Mesendoderm (in vitro differentiated cells): ENCODE measurements around the gene CCBE1.

ENCODE experiments used
- DNase-seq: peaks from one replicate; pipeline ENCODE4 v3.0.0; 2013
- H2AK5ac ChIP-seq: 2 replicates; pipeline ENCODE4 v1.6.1; 2013; ENCODE audit warnings: low read length, inconsistent platforms
- H2BK120ac ChIP-seq: 2 replicates; pipeline ENCODE4 v1.6.1; 2013; ENCODE audit warnings: low read depth, mild to moderate bottlenecking, low read length, moderate library complexity, mixed read lengths
- H2BK15ac ChIP-seq: replicated peaks from 2 replicates; pipeline ENCODE4 v1.6.1; 2013; ENCODE audit warnings: low read depth, mild to moderate bottlenecking, moderate library complexity
- H2BK5ac ChIP-seq: 2 replicates; pipeline ENCODE4 v1.6.1; 2013; ENCODE audit warnings: low read length, inconsistent platforms
- H3K18ac ChIP-seq: 2 replicates; pipeline ENCODE4 v1.6.1; 2013; ENCODE audit warnings: mild to moderate bottlenecking, low read length, mixed read lengths
- H3K23ac ChIP-seq: one replicate; pipeline ENCODE4 v1.6.1; 2013; ENCODE audit warnings: low read length
- H3K27ac ChIP-seq: 2 replicates; pipeline ENCODE4 v1.5.1; 2013; ENCODE audit warnings: low read depth, mild to moderate bottlenecking, inconsistent platforms, low read length, moderate library complexity
- H3K27me3 ChIP-seq: 2 replicates; pipeline ENCODE4 v1.6.1; 2013; ENCODE audit warnings: low read length, control low read depth, mild to moderate bottlenecking, inconsistent platforms; ENCODE audit not compliant: insufficient read depth, poor library complexity
- H3K36me3 ChIP-seq: 2 replicates; pipeline ENCODE4 v1.6.1; 2013; ENCODE audit warnings: low read length, inconsistent platforms; ENCODE audit not compliant: control insufficient read depth, insufficient read depth
- H3K4ac ChIP-seq: one replicate; pipeline ENCODE4 v1.6.1; 2013; ENCODE audit warnings: low read depth, mild to moderate bottlenecking, low read length, moderate library complexity
- H3K4me1 ChIP-seq: 2 replicates; pipeline ENCODE4 v1.6.1; 2013; ENCODE audit warnings: low read depth, low read length, inconsistent platforms; ENCODE audit not compliant: control insufficient read depth
- H3K4me2 ChIP-seq: 2 replicates; pipeline ENCODE4 v1.6.1; 2013; ENCODE audit warnings: low read length
- H3K4me3 ChIP-seq: 2 replicates; pipeline ENCODE4 v1.5.1; 2013; ENCODE audit warnings: mild to moderate bottlenecking, low read length
- H3K56ac ChIP-seq: one replicate; pipeline ENCODE4 v1.6.1; 2013; ENCODE audit warnings: low read length
- H3K79me1 ChIP-seq: 2 replicates; pipeline ENCODE4 v1.6.1; 2013; ENCODE audit warnings: low read length, inconsistent platforms
- H3K79me2 ChIP-seq: 2 replicates; pipeline ENCODE4 v1.6.1; 2013; ENCODE audit warnings: mild to moderate bottlenecking, low read length; ENCODE audit not compliant: control insufficient read depth, insufficient read depth
- H3K9ac ChIP-seq: 2 replicates; pipeline ENCODE4 v1.6.1; 2013; ENCODE audit warnings: low read length, inconsistent platforms
- H4K5ac ChIP-seq: one replicate; pipeline ENCODE4 v1.6.1; 2013; ENCODE audit warnings: low read length
- H4K8ac ChIP-seq: one replicate; pipeline ENCODE4 v1.6.1; 2013; ENCODE audit warnings: low read depth, mild to moderate bottlenecking, control low read depth, low read length, moderate library complexity
- WGBS: extraction: QIAGEN DNeasy Blood & Tissue Kit; methylation state at CpG from one replicate; pipeline ENCODE4 v1.1.7; 2013; ENCODE audit warnings: low lambda C conversion rate, missing lambda C conversion rate; ENCODE audit not compliant: insufficient coverage; ENCODE audit errors: extremely low coverage; 5-methylcytosine and 5-hydroxymethylcytosine counted together

Gene CCBE1

DNA sequence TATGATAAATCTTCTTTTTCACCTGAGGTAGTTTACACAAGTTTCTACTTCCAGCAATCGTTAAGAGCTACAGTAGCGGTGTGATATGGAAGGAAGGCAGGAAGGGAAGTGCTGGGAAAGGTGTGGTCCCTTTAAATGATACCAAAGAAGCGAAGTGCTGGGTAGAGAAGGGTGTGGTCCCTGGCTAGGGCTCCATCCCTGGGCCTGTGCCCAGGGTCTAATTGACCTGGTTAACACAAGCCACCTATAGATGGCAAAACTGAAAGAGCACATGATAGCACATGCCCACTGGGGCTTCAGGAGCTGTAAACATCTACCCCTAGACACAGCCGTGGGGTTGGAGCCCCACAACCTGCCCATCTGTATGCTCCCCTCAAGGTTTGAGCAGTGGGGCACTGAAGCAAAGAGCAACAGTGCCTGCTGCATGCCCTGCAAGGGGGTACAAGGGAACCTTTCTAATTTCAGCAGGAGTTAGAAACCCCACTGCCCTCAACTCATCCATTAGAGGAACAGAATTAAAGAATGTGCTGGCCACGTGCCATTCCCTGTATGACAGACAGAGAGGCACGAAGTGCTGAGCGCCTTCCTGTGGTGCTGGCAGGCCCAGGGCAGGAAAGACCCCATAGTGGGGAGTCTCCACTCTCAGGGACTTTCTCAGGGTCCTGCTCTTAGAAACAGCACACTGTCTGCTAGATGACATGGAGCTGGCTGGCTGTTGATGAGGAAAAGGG lies 185.0 kb downstream of the CCBE1 start:
- no peak for DNase-seq
- H3K23ac ChIP-seq: no peak overlapping the region
- H3K56ac ChIP-seq: no peak overlapping the region
- no peak overlapping the region for H2BK120ac ChIP-seq
- H3K4me1 ChIP-seq: peaks cover 2% of the 10 kb centered on the region
- no peak overlapping the region for H3K18ac ChIP-seq
- H4K5ac ChIP-seq: no peak overlapping the region
- no peak overlapping the region for H3K4me3 ChIP-seq
- no peaks in the 10 kb centered on the region for H3K79me2 ChIP-seq
- no peaks in the 10 kb centered on the region for H3K27me3 ChIP-seq
- no peaks in the 10 kb centered on the region for H3K36me3 ChIP-seq
- H2BK15ac ChIP-seq: no peak overlapping the region
- no peaks in the 10 kb centered on the region for H3K79me1 ChIP-seq
- no CpG with 5 or more reads among the region's 7 CpGs for WGBS
- H3K4ac ChIP-seq: no peak overlapping the region
- H3K4me2 ChIP-seq: no peak overlapping the region
- no peak overlapping the region for H2BK5ac ChIP-seq
- no peak overlapping the region for H3K9ac ChIP-seq
- no peak overlapping the region for H2AK5ac ChIP-seq
- H3K27ac ChIP-seq: no peak overlapping the region
- H4K8ac ChIP-seq: no peak overlapping the region

- WGBS: no CpG with 5 or more reads among the region's 8 CpGs
- Histone ChIP-seq H3K4me2 (no peak overlapping the region), H3K9ac (no peak overlapping the region), H3K79me1 (no peaks in the 10 kb centered on the region), H3K4me1 (no peaks in the 10 kb centered on the region), H2AK5ac (no peak overlapping the region), H2BK120ac (no peak overlapping the region), H3K18ac (no peak overlapping the region), H3K56ac (no peak overlapping the region), H3K27me3 (no peaks in the 10 kb centered on the region), H2BK15ac (no peak overlapping the region), H3K4me3 (no peak overlapping the region), H3K4ac (no peak overlapping the region), H3K79me2 (no peaks in the 10 kb centered on the region), H4K8ac (no peak overlapping the region), H3K23ac (no peak overlapping the region), H3K36me3 (no peaks in the 10 kb centered on the region), H2BK5ac (no peak overlapping the region), H3K27ac (no peak overlapping the region), H4K5ac (no peak overlapping the region)
- DNase-seq: no peak
Measured at GRCh38 chr18:59509481-59510442, 187.5 kb downstream of the CCBE1 start.

- Histone ChIP-seq H3K9ac (no peak overlapping the region), H3K4me1 (no peaks in the 10 kb centered on the region), H3K79me2 (no peaks in the 10 kb centered on the region), H3K4ac (no peak overlapping the region), H3K27me3 (no peaks in the 10 kb centered on the region), H2BK5ac (no peak overlapping the region), H2AK5ac (no peak overlapping the region), H2BK15ac (no peak overlapping the region), H3K36me3 (no peaks in the 10 kb centered on the region), H3K4me3 (no peak overlapping the region), H3K27ac (no peak overlapping the region), H3K18ac (no peak overlapping the region), H4K5ac (no peak overlapping the region), H3K23ac (no peak overlapping the region), H3K79me1 (no peaks in the 10 kb centered on the region), H3K56ac (no peak overlapping the region), H4K8ac (no peak overlapping the region), H3K4me2 (no peak overlapping the region), H2BK120ac (no peak overlapping the region)
- no peak for DNase-seq
Measured at GRCh38 chr18:59505356-59505755, 191.9 kb downstream of the CCBE1 start.

GRCh38 chr18:59502274-59503175 lies 194.7 kb downstream of the CCBE1 start:
- Histone ChIP-seq H3K79me1 (no peaks in the 10 kb centered on the region), H3K79me2 (no peaks in the 10 kb centered on the region), H2AK5ac (no peak overlapping the region), H4K5ac (no peak overlapping the region), H3K23ac (no peak overlapping the region), H3K36me3 (no peaks in the 10 kb centered on the region), H2BK120ac (no peak overlapping the region), H2BK5ac (no peak overlapping the region), H3K27ac (no peak overlapping the region), H2BK15ac (no peak overlapping the region), H3K9ac (no peak overlapping the region), H3K56ac (no peak overlapping the region), H3K27me3 (no peaks in the 10 kb centered on the region), H3K18ac (no peak overlapping the region), H3K4ac (no peak overlapping the region), H3K4me2 (no peak overlapping the region), H4K8ac (no peak overlapping the region), H3K4me1 (no peaks in the 10 kb centered on the region), H3K4me3 (no peak overlapping the region)
- DNase-seq: peak; percentile 70
- WGBS: no CpG with 5 or more reads among the region's 12 CpGs

DNA sequence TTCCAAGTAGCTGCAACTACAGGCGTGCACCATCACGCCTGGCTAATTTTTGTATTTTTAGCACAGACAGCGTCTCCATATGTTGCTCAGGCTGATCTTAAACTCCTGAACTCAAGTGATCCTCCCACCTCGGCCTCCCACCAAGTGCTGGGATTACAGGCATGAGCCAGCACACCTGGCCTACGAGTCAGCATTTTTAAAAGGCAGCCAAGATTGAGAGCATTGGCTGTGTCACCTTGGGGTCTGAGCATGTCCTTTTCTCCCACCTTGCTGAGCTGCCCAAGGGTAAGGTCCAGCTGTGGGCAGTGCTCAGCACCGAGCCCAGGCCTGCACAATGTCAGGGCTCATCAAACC lies 195.3 kb downstream of the CCBE1 start:
- no peak overlapping the region for H3K27ac ChIP-seq
- H2BK120ac ChIP-seq: no peak overlapping the region
- no peaks in the 10 kb centered on the region for H3K79me2 ChIP-seq
- DNase-seq: peak; percentile 27
- no peak overlapping the region for H4K5ac ChIP-seq
- no CpG with 5 or more reads among the region's 6 CpGs for WGBS
- no peak overlapping the region for H3K56ac ChIP-seq
- no peak overlapping the region for H2BK5ac ChIP-seq
- no peak overlapping the region for H3K23ac ChIP-seq
- H3K4me1 ChIP-seq: no peaks in the 10 kb centered on the region
- no peak overlapping the region for H2BK15ac ChIP-seq
- H3K9ac ChIP-seq: no peak overlapping the region
- H2AK5ac ChIP-seq: no peak overlapping the region
- no peaks in the 10 kb centered on the region for H3K27me3 ChIP-seq
- no peak overlapping the region for H4K8ac ChIP-seq
- H3K4ac ChIP-seq: no peak overlapping the region
- no peak overlapping the region for H3K18ac ChIP-seq
- no peak overlapping the region for H3K4me3 ChIP-seq
- no peaks in the 10 kb centered on the region for H3K36me3 ChIP-seq
- no peaks in the 10 kb centered on the region for H3K79me1 ChIP-seq
- H3K4me2 ChIP-seq: no peak overlapping the region
